ENCODE results near the gene PCDHA13.

DNA sequence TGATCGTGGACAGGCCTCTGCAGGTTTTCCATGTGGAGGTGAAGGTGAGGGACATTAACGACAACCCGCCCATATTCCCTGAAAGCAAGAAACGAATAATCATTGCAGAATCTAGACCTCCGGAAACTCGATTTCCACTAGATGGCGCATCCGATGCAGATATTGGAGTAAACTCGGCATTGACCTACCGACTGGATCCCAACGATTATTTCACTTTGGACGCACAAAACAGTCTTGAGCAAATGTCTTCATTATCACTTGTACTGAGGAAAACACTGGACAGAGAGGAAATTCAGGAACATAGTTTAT lies 621 bp downstream of the PCDHA13 start:
- TF ChIP-seq POLR2AphosphoS5 (IDR thresholded peaks at IDR 0.05; ENCODE audit: insufficient read depth in 1 of 2, low read depth in 1 of 2) = no peak
- TF ChIP-seq, protein P1, sequence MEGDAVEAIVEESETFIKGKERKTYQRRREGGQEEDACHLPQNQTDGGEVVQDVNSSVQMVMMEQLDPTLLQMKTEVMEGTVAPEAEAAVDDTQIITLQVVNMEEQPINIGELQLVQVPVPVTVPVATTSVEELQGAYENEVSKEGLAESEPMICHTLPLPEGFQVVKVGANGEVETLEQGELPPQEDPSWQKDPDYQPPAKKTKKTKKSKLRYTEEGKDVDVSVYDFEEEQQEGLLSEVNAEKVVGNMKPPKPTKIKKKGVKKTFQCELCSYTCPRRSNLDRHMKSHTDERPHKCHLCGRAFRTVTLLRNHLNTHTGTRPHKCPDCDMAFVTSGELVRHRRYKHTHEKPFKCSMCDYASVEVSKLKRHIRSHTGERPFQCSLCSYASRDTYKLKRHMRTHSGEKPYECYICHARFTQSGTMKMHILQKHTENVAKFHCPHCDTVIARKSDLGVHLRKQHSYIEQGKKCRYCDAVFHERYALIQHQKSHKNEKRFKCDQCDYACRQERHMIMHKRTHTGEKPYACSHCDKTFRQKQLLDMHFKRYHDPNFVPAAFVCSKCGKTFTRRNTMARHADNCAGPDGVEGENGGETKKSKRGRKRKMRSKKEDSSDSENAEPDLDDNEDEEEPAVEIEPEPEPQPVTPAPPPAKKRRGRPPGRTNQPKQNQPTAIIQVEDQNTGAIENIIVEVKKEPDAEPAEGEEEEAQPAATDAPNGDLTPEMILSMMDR (IDR thresholded peaks at IDR 0.05) = no peak

Measured in vagina (tissue), 2 donors.